ENCODE measurements around the gene ACTL10.

DNA sequence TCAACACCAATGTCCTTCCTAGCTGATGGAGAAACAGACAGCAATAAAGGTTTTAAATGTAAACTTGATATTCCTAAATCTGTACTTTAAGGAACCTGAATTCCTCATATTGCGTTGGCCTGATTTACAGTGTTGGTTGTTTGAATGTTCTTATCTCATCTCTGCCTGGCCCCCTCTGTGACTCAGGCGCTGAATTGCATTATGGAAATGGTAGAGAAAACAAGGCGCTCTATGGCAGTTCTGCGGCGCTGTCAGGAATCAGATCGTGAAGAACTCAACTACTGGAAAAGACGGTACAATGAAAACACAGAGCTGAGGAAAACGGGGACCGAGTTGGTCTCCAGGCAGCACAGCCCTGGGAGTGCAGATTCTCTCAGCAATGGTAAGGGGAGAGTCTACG, 37.2 kb upstream of the ACTL10 start:
- TF ChIP-seq, protein P1, sequence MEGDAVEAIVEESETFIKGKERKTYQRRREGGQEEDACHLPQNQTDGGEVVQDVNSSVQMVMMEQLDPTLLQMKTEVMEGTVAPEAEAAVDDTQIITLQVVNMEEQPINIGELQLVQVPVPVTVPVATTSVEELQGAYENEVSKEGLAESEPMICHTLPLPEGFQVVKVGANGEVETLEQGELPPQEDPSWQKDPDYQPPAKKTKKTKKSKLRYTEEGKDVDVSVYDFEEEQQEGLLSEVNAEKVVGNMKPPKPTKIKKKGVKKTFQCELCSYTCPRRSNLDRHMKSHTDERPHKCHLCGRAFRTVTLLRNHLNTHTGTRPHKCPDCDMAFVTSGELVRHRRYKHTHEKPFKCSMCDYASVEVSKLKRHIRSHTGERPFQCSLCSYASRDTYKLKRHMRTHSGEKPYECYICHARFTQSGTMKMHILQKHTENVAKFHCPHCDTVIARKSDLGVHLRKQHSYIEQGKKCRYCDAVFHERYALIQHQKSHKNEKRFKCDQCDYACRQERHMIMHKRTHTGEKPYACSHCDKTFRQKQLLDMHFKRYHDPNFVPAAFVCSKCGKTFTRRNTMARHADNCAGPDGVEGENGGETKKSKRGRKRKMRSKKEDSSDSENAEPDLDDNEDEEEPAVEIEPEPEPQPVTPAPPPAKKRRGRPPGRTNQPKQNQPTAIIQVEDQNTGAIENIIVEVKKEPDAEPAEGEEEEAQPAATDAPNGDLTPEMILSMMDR (conservative IDR thresholded peaks at IDR 0.05): no peak
- no peak for TF ChIP-seq EZH2 (IDR thresholded peaks at IDR 0.05; ENCODE audit: low read depth)
